HG03103 (cell line): ENCODE results near the gene NYAP2.

ENCODE experiments used
- ATAC-seq: cut with Tn5 transposase; IDR thresholded peaks from one replicate; pipeline ENCODE4 v1.9.1; 2021; ENCODE audit warnings: low read depth; ENCODE audit not compliant: unreplicated experiment

Gene NYAP2

DNA sequence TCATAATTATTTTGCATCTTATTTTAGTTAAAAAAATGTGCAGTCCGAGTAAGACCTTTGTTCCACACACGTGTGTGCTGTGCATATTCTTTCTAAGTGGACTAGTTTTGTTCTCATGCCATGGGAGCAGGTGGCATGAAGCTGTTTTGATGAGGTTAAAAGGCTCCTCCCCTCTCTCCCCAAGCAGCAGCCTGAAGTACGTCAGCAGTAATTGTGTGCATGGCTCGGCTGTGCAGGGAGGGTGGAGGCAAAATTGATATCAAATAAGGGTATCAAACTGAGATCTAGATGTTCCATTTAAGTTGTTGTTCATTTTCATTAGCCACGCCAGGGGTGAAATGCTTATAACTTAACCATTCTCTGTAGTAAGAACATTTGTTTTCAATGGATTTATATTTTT is at the start of gene NYAP2:
NYAP2 (plus strand) TSS at position 207 of the 400 bp plus-strand sequence. CDS start 9,171 bp downstream, outside the sequence.
- ATAC-seq: no peak

DNA sequence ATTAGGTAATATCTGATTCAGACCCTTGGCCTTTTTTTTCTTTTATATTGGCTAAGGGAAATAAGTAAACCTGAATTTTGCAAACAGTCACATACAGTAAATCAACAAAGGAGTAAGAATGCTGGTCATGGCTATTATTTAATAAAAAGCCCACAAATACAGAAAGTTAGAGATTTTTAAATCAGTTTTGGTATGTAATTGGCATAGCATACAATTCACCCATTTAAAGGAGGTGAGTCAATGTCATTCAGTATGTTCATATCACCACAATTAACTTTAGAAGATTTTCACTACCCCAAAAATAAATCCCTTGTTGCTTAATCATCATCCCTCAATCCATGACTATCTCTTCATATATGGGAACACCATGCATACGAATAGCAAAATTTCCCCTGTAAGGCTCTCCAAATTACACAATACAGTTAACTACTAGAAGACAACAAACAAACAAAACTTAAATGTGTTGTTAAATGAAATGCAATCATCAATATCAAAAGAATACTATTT is 45.9 kb upstream of the NYAP2 start:
- no peak for ATAC-seq

DNA sequence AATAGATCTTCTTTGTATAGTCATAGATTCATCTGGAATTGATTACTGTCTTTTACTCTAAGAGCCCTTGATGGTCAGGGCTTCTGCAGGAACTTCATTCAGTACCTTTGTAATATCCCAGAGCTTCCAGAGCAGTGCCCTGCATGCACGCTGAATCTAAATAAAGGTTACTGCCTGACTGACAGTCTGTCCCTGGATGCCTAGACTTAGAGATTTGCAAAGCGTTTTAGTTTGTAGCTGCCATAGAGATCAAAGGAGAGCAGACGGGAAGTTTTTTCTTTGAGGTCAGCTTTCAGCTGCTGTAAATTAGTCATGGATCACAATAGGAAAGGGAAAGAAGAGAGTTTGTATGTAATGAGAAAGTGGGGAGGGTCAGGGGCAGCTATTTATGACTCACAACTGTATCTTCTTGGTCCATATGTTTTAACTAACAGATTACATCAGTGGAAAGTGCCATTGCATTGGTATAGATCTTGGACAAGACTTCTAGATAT is 45.2 kb upstream of the NYAP2 start:
- no peak for ATAC-seq

DNA sequence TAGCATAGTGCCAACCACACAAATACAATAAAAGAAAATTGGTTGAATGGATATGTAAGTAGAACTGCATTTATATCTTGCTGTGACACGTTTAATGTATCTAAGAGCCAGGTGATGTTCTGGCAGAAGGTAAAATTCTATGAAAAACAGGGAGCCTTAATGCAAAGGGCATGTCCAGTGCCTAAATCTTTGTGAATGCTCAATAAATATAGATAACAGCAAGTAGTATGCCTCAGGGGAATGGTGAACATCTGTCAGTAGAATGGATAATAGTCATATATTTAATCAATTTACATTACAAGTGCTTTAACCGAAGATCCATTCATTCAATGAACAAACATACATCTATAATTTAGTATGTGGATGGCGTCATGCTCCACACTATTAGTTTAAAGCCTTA is 43.7 kb upstream of the NYAP2 start:
- ATAC-seq: no peak

DNA sequence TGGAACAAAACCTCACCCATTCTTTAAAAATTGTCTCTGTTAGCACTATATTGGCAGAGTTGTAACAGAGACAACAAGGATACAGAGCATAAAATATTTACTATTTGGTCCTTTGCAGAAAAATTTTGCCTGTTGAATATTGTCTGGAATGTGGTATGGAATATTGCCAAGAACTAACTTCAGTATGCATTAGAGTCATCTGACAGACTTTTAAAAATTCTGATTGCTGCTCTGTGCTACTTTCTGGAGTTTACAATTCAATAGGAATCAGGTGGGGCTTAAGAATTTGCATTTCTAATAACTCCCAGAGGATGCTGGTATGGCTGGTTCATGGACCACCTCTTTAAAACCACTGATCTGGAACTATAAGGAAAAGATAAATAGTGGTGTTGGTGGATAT is 32.8 kb upstream of the NYAP2 start:
- no peak for ATAC-seq

DNA sequence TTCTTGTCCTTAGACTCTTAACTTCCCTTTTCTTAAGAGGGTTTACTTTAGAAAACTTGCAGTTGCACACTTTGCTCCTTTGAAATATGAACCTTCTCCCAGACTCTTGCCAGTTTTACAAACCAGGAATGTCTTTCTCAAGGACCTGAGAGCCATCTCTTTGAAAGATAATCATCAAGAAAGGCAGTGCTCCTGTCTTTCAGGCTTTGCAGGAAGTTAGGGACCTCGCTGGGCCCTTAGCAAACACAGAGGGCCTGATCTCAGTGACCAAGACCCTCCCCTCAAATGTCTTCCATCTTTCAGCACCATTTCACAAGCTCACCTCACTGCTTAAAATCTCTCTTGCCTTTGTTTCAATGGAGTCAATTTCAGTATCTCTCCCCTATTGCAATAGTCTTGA is 32.0 kb upstream of the NYAP2 start:
- ATAC-seq: no peak

DNA sequence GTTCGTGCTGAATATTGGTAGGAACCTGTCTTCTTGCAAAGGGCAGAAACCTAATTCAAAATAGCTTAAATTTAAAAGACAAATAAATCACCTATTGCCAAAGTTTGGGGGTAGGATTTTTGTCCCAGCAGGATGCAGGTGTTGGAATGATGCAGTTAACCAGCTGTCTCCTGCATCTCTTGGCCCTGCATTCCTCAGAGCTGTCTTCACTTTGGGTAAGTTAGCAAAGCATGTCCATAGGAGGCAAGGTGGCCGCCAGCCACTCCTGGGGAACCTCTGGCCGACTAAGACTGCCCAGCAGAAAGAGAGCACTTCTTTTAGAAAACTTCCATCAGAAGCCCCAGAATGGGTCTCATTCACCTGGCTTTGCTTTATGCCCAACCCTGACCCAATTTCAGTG is 20.5 kb upstream of the NYAP2 start:
- ATAC-seq: no peak

DNA sequence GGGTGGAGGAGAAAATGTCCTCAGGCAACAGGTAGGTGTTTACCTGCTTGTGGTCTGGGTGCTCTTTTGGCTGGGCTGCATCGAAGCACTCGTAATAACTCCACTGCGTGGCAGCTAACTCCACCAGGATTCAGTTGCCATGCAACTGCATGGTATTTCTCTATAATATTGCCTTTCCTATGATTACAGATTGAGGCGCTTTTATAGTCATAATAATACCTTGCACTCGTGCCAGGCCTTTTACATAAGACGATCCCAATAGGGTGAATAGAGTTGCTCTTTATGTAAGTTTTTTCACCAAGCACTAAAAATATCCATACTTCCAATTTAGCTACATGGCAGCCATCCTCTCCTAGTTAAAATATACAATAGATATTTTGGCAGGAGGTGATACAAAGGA is 19.7 kb upstream of the NYAP2 start:
- no peak for ATAC-seq

DNA sequence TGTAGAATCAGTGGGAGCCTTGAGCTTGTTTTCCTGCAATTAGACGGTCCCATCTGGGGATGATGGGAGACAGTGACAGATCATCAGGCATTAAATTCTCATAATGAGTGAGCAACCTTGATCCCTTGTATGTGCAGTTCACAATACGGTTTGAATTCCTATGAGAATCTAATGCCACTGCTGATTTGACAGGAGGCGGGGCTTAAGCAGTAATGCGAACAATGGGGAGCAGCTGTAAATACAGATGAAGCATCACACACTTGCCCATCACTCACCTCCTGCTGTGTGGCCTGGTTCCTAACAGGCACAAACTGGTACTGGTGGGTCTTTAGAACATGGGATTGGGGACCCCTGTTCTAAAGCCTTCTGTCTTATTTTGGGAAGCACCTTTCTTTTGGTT is 17.9 kb upstream of the NYAP2 start:
- no peak for ATAC-seq

DNA sequence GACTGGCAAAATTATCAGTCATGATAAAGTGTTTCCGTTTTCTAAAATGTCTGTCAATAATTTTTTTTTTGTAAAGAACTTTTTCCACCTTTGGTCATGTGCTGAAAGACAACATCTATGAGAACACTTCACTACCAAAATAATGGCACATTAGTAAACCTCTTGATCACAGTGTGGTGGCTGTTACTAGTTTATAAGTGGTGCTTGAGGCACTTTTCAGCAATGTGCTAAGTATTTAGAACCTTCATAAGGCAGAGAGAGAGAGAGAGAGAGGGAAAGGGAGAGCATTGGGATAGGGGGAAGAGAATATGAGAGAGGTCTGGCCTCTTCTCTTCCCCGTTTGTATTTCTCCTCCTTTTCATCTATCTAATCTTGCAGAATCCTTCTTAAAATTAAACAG is 1.1 kb upstream of the NYAP2 start:
- no peak for ATAC-seq

DNA sequence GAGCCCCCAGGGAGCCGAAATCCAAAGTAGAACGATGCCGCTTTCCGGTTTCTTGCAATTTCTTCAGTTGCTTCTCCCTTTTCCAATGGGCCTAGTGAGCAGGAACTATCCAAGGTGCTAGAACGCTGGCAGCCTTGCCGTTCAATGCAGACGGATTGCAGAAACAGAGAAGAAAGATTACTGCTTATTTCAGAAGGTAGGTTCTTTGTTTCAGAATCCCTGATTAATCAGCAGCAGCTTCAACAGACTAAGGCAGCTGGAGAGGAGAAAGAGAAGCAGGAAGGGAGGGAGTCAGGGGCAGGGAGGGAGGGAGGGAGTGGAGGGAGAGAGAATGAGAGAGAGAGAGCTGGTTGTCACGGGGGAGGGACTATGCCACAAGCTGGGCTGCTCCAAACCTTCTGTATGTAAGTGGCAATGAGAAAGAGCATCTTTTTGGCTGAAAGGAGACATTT is 576 bp downstream of the NYAP2 start:
- ATAC-seq: no peak

DNA sequence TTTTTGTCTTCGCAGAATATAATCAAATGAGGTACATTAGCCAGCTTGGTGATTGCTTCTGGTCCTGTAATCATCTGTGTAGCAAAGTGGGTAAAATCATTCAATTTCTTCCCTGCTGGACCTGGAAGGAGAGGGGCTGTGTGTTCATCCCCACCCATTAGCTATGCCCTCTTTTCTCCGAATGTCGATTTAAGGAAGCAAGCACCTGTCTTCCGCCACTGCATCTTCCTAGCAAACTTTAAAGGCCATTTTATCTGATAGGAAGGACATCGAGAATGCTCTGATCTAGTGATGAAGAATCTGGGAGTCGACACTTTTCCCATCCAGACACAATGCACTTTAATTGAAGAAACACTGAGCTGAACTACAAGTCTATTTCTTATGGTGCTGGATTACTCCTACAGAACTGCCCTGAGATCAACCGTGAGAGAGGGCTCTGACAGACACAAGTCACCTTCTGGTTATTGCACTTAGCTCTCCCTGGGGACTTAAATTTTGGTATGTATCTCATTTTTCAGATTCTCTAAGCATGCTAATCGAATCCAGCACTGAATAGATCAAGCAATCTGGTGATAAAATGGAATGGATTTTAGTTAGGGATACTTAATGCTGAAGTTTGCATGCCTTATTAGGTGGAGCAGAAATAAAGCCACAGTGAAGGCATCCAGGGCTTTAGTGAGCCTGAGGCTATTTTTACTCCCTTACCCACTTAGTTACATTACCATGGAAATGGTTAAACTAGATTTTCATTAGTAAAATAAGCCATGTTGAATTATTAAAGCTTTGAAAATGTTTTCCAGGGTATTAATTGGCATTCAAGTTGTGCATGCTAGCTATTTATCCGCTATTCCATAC is 1.3 kb downstream of the NYAP2 start:
- ATAC-seq: no peak

DNA sequence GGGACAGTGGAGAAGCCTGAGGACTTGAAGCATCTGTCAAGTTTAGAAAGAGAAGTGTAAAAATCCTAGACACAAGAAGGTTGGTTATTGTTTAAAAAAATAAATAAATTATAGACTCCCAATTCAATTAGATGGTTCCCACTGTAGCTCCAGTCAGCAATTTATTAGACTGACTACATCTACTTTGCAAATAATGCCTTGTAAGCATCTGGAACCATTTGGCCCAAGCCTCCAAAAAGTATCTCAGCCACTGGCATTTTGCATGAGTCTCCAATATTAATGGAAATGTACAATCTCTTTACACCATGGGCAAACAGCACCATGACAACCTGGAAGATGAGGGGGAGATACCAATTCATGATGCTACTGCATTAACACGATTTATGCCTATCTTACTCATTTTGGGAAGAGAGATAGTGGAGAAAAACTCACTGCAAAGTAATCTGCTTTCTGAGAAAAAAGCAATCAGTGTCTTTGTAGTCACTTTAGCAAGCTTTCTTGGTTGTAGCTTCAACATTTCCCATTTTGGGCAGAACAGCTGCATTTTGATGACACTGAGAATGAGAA is 2.8 kb downstream of the NYAP2 start:
- no peak for ATAC-seq

DNA sequence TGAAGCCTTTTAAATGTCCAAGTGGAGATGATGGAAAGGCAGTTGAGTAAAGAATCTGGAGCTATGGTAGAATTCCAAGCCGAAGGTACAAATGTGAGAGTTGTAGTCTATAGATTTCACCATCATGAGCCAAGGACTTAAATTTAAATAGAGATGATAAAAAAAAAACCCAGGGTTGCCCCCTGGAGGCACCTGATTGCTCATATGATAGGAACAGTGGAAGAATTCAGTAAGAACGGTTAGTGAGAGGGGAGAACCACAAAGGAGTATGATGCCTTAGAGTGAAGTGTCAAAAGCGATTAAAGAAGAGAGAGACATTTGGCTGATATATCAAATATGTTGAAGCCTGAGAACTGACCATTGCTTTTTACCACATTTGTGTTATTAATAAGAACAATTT is 11.9 kb downstream of the NYAP2 start:
- ATAC-seq: no peak

DNA sequence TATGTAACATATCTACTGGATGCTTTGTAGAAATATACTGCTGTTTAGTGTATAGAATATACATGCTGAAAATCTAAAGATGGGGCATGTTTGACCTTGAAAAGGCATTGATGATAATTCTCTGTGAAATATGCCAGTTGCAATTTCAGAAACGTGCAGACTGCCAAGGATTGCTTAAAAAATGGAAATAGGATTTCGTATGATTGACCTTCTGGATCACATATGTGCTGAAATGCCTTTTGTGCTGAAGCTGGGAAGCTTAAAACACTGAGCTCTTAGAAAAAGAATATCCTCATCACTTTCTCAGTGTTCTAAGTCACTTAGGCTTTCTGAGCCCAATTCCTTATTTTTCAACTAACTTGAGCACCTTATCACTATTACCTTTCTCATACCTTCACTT is 14.3 kb downstream of the NYAP2 start:
- ATAC-seq: no peak

DNA sequence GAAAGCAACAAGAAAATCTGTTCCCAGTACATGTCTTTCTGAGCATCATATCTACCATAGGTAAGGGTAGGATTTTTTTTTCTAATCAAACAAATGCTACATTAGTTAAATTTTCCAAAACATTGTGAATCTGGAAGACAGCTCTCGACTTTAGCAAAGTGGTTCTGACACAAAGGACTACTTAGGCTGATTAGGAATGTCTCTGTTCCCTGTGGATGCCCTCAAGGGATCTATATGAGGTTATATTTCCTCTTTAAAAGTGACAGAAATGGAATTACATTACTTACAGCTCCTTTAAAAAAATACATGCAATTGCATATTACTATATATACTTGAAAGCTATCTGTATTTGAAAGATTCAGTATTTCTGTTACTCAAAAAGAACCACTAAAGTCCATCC is 15.4 kb downstream of the NYAP2 start:
- ATAC-seq: no peak

DNA sequence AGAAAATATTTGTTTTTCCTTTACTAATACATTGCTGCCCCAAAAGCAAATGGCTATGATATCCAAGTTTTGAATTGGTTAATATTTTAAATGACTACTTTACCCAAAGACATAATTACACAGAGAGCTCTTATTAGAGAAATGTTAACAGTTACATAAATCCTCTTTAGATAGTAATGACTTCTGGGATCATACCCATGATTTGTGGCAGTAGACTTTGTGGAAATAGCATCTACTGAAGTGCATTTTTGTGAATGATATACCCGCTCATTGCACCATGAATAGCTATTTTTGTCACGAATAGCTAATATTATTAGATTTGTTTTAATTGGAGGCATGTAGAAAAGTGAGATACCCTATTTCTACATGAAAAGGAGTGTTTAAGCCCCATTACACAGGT is 15.8 kb downstream of the NYAP2 start:
- ATAC-seq: no peak

DNA sequence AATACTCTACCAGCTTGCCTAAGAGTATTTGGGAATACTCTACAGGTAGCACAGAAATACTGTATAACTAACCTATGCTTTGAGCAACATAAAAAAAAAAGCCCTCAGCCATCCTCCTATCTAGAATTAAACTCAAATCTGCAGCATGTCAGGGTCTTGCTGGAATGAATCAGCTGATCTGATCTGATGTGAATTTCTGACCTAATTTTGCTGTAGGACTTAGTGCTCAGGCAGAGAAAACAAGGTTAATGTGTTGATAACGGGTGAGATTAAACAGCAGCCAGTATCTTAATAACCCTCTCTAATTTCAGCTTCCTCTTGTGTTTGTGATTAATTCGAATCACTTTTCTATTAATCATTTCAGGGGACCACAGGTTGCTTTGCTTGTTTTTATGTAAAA is 16.3 kb downstream of the NYAP2 start:
- ATAC-seq: no peak

DNA sequence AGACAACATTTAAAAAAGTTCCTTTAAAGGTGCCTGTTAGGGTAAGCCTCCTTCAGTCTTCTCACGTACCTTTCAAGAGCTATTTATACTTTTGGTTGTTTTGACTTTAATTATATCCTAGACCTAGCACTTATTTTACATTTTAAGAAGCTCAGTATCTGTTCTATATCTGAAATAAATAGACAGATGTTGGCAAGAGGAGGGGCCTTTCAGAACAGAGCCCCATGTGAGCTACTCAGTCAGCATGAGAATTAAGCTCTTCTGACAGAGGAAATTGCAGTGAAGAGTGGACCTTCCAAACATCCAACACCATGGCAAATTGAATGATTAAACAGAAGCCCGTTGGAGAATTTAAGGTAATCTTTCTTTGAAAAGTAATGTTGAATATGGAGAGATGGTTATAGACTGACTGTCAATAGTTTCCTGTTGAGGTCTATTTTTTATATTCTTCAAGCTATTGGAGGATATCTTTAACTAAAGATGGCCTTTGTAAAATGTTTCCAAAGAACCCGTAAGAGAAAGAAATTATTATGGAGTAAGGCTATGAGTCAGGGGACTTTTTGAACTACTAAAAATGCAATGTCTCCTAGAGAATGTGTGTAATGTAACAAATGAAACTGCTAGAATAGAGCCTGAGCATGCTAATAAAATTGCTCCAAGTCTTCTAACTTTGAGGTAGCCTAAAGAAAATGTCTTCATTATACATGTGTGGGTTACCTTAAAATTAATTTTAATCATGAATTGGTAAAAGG is 17.3 kb downstream of the NYAP2 start:
- no peak for ATAC-seq

DNA sequence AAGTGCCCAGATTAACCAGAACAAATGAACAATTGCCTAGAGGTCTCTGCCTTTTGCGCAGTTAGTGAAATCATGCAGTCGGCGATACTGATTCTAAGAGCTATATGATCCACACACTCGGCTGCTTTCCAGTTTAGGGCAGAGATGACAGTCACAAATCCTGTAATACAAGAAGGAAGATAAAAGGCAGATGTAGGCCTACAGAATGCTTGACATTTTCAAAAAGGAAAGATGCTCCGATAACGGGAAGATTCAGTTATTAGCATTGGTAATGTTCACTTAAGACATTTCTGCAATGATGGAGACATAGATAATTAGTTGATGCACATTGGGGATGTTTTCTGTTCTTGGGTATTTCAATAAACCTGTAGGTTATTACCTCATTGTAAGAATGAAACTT is 19.5 kb downstream of the NYAP2 start:
- no peak for ATAC-seq

DNA sequence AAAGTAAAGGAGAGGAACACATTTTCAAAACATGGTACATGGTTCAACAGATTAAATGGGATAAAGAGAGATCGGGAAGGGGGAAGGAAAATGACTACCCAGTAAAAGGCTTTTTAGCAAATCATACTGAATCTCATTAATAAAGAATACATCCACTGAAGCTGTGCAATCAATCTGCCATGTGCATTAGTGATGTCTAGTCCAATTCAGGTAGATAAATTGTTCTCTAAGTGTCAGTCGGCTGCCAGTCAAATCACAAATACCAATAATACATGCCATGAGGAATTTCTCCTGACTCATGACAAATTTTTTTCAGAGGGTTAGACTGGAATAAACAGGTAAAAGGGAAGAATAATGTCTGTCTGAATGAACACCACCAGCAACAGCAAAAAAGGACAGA is 22.6 kb downstream of the NYAP2 start:
- ATAC-seq: no peak
